Stimulated activated CD4-positive, alpha-beta T cell treated with anti-CD3 and anti-CD28 coated beads, Interleukin-4, amount 100 ng/mL, for 24 hours (primary cell): ENCODE results near the gene AGK.

Experiments
- DNase-seq: peaks from one replicate; pipeline ENCODE4 v3.0.0-alpha.2; 2020

AGK gene

GRCh38 chr7:141551094-141551781 lies at the start of gene AGK:
Gene AGK (plus strand): TSS chr7:141551410. CDS start chr7:141555467, 4,057 bp downstream.
- peak; percentile 80 for DNase-seq

GRCh38 chr7:141501451-141501850 lies 49.8 kb upstream of the AGK start:
- no peak for DNase-seq

- DNase-seq: no peak
Observed at GRCh38 chr7:141511316-141511675, 39.9 kb upstream of the AGK start.

GRCh38 chr7:141511676-141512396 lies 39.4 kb upstream of the AGK start:
- no peak for DNase-seq

GRCh38 chr7:141512597-141512996 lies 38.6 kb upstream of the AGK start:
- no peak for DNase-seq

- DNase-seq: no peak
Observed at GRCh38 chr7:141513720-141514119, 37.5 kb upstream of the AGK start.

- no peak for DNase-seq
Observed at GRCh38 chr7:141515941-141516340, 35.3 kb upstream of the AGK start.

GRCh38 chr7:141519623-141520022 lies 31.6 kb upstream of the AGK start:
- DNase-seq: no peak

GRCh38 chr7:141522657-141523342 lies 28.4 kb upstream of the AGK start:
- DNase-seq: no peak

GRCh38 chr7:141525973-141526514 lies 25.2 kb upstream of the AGK start:
- no peak for DNase-seq

GRCh38 chr7:141527076-141527475 lies 24.1 kb upstream of the AGK start:
- DNase-seq: no peak

GRCh38 chr7:141528399-141528798 lies 22.8 kb upstream of the AGK start:
- no peak for DNase-seq

GRCh38 chr7:141533149-141533949 lies 17.9 kb upstream of the AGK start:
- peak; percentile 69 for DNase-seq

- no peak for DNase-seq
Observed at GRCh38 chr7:141534757-141535737, 16.2 kb upstream of the AGK start.

GRCh38 chr7:141537906-141538305 lies 13.3 kb upstream of the AGK start:
- no peak for DNase-seq

GRCh38 chr7:141541375-141541774 lies 9.8 kb upstream of the AGK start:
- no peak for DNase-seq

- DNase-seq: no peak
Observed at GRCh38 chr7:141544831-141545230, 6.4 kb upstream of the AGK start.

GRCh38 chr7:141549582-141549981 lies 1.6 kb upstream of the AGK start:
- no peak for DNase-seq

- DNase-seq: no peak
Observed at GRCh38 chr7:141550386-141551093, 670 bp upstream of the AGK start.

- DNase-seq: no peak
Observed at GRCh38 chr7:141551782-141552181, 572 bp downstream of the AGK start.

- no peak for DNase-seq
Observed at GRCh38 chr7:141557360-141557759, 6.2 kb downstream of the AGK start.
